GM18526 (cell line): ENCODE data around the gene YLPM1.

Experiments used
- POLR2A ChIP-seq: IDR thresholded peaks from 3 replicates; pipeline ENCODE4 v1.6.1; 2011; ENCODE audit not compliant: insufficient read length; ENCODE audit errors: extremely low read depth

Gene YLPM1

GRCh38 chr14:74820288-74820687, 57.2 kb downstream of the YLPM1 start:
- no peak for TF ChIP-seq POLR2A

GRCh38 chr14:74821267-74821915, 58.3 kb downstream of the YLPM1 start:
- TF ChIP-seq POLR2A = no peak

GRCh38 chr14:74824997-74825396, 61.9 kb downstream of the YLPM1 start:
- no peak for TF ChIP-seq POLR2A

GRCh38 chr14:74826574-74826973, 63.5 kb downstream of the YLPM1 start:
- no peak for TF ChIP-seq POLR2A

GRCh38 chr14:74829251-74829650, 66.1 kb downstream of the YLPM1 start:
- TF ChIP-seq POLR2A = no peak

GRCh38 chr14:74832849-74833248, 69.7 kb downstream of the YLPM1 start:
- TF ChIP-seq POLR2A = no peak

GRCh38 chr14:74834692-74835392, 71.7 kb downstream of the YLPM1 start:
- TF ChIP-seq POLR2A = no peak

GRCh38 chr14:74835645-74836250, 72.6 kb downstream of the YLPM1 start:
- no peak for TF ChIP-seq POLR2A

- TF ChIP-seq POLR2A = no peak
Observed at GRCh38 chr14:74836251-74836960, 73.3 kb downstream of the YLPM1 start.

- no peak for TF ChIP-seq POLR2A
Observed at GRCh38 chr14:74838166-74838565, 75.0 kb downstream of the YLPM1 start.

- TF ChIP-seq POLR2A = no peak
Observed at GRCh38 chr14:74840603-74841030, 77.5 kb downstream of the YLPM1 start.

GRCh38 chr14:74841230-74842207, 78.4 kb downstream of the YLPM1 start:
- no peak for TF ChIP-seq POLR2A

- no peak for TF ChIP-seq POLR2A
Observed at GRCh38 chr14:74843653-74844052, 80.5 kb downstream of the YLPM1 start.

GRCh38 chr14:74846168-74846567, 83.1 kb downstream of the YLPM1 start:
- no peak for TF ChIP-seq POLR2A
